GM12872 (cell line): ENCODE results near the gene POMT2.

Source experiments
- TF ChIP-seq, protein P1 (sequence below): IDR thresholded peaks from 3 replicates; pipeline ENCODE4 v1.5.1; 2011; ENCODE audit warnings: low read depth, mild to moderate bottlenecking, low read length, moderate library complexity; ENCODE audit not compliant: insufficient read depth

The POMT2 gene

GRCh38 chr14:77296906-77297305, 23.8 kb downstream of the POMT2 start:
- TF ChIP-seq, protein P1, sequence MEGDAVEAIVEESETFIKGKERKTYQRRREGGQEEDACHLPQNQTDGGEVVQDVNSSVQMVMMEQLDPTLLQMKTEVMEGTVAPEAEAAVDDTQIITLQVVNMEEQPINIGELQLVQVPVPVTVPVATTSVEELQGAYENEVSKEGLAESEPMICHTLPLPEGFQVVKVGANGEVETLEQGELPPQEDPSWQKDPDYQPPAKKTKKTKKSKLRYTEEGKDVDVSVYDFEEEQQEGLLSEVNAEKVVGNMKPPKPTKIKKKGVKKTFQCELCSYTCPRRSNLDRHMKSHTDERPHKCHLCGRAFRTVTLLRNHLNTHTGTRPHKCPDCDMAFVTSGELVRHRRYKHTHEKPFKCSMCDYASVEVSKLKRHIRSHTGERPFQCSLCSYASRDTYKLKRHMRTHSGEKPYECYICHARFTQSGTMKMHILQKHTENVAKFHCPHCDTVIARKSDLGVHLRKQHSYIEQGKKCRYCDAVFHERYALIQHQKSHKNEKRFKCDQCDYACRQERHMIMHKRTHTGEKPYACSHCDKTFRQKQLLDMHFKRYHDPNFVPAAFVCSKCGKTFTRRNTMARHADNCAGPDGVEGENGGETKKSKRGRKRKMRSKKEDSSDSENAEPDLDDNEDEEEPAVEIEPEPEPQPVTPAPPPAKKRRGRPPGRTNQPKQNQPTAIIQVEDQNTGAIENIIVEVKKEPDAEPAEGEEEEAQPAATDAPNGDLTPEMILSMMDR = no peak

- TF ChIP-seq, protein P1 = no peak
Observed at GRCh38 chr14:77296155-77296554, 24.5 kb downstream of the POMT2 start.

- TF ChIP-seq, protein P1 = peak; percentile 33; the same call in 2 of the 3 replicates
Observed at GRCh38 chr14:77290705-77291104, 30.0 kb downstream of the POMT2 start.

- TF ChIP-seq, protein P1 = no peak
Observed at GRCh38 chr14:77286576-77286975, 34.1 kb downstream of the POMT2 start.

DNA sequence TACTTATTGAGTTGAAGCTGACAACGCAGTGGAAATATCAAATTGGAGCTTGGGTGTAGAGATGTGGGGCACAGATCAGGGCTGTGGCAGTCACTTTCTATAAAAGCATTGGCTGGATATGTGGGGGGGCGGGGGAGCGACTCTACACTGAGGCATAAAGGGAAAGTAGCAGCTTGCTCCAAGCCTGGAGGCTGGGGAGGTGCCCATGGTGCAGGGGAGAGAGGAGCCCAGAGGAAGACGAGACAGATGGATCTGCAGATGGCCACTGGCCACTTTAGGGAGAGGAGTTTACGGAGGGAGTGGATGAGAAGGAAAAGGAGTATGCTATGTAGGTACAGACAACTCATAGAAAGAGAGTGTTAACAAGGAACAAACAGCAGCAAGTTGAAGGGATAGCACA, 36.2 kb downstream of the POMT2 start:
- TF ChIP-seq, protein P1 = no peak

DNA sequence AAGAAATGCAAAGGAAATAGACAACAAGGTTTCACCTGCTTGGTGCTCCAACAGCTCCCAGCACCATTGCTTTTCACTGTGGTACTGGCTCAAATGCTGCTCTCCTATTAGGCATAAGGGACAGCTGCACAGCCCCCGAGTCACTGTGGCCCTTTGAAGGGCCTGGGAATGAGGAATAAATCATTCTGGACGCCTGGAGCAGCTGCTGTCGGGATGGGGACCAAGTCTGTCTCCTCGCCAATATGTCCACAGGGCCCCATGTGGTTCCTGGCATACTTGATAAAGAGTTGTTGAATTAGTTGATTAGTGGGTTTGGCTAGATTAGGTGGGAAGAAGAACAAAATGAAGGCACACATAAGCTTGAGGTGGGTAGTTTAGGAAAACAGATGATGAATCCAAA, 36.6 kb downstream of the POMT2 start:
- TF ChIP-seq, protein P1 = no peak

DNA sequence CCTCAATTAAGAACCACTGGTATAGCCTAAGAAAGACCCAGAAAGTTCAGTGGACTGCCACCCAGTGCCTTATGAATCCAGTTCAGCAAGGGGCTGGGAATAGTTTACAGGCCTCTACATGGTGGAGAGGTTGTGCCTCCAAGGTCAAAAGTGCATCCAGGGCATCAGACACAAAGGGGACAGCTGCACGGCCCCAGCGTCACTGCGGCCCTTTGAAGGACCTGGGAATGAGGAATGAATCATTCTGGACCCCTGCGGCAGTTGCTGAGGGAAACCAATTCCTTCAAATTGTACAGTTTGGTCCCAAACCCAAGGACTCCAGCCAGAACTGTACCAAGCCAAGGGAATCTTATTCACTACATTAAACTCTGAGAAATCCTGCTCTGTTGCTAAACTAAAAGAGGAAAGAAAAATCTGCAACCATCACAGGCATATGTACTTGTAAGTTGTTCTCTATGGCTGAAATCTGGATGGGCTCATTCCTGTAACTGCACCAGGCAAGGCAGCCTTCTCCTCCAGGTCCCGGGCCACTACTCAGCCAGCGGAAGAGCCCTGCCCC, 38.8 kb downstream of the POMT2 start:
- TF ChIP-seq, protein P1 = no peak
